K562 (cell line): ENCODE measurements around the gene SLC22A23. TPM values are rescaled to one million over a fixed set of nuclear protein-coding genes. Genes with fewer than 3 reads are reported as not detected.
A peak's percentile ranks its signal among the peaks of the same experiment; 100 is the strongest.

Source experiments
- ATAC-seq: fragments of 200-7000 bp; cut with Tn5 transposase; 3 replicates; pipeline ENCODE4 v1.9.1; 2020; ENCODE audit warnings: moderate library complexity
- BruUV-seq: library from RNA; stranded (reverse); fragments of 400-500 nt; replicated peaks from 2 replicates; lab custom pipeline; 2021; lab: Mats Ljungman, UMichigan
- CTCF ChIA-PET: fragments of 300-600 bp; formaldehyde crosslinking; extraction: SDS; loops from one replicate; lab custom pipeline; 2021; ENCODE audit warnings: low intra/inter-chr PET ratio; lab: Yijun Ruan, JAX
- POLR2A ChIA-PET: fragments of 300-600, 350-650 bp; sonication (Branson Sonifier 250); formaldehyde crosslinking; extraction: SDS; loops from one replicate; lab custom pipeline; 2021; ENCODE audit warnings: antibody characterized with exemption, inconsistent platforms; lab: Yijun Ruan, JAX
- DNase-seq, 4 experiments: peaks; one replicate each; pipeline versions ENCODE4 v3.0.0 to v3.0.0-alpha.2; 2011 to 2018; ENCODE audit warnings: low spot score in 3 of 4, mixed read lengths in 3 of 4; ENCODE audit errors: extremely low read depth in 1 of 4
- FAIRE-seq: peaks from 2 replicates; lab custom pipeline; 2011; peaks lifted over from hg19 to GRCh38; lab: Jason Lieb, UNC
- H2AFZ ChIP-seq: 2 replicates; pipeline ENCODE4 v1.6.0; 2011; ENCODE audit warnings: low read depth, low read length, control low read depth, inconsistent platforms
- H3K27ac ChIP-seq: fragments of 200-600 bp; 3 replicates; pipeline ENCODE4 v1.8.0; 2011; ENCODE audit warnings: low read depth, mild to moderate bottlenecking, control low read depth, inconsistent platforms, low read length, moderate library complexity, mixed read lengths; ENCODE audit errors: extremely low read depth
- H3K27me3 ChIP-seq, 2 experiments: fragments of 300-600 bp in 1 of 2; 2 replicates in 1 of 2; 3 replicates in 1 of 2; pipeline versions ENCODE4 v1.6.0 to v1.8.0; 2011; ENCODE audit warnings: inconsistent platforms in 2 of 2, low read length in 2 of 2, mild to moderate bottlenecking in 1 of 2, mixed read lengths in 1 of 2, moderate library complexity in 1 of 2; ENCODE audit not compliant: control insufficient read depth in 2 of 2, insufficient read depth in 2 of 2
- H3K36me3 ChIP-seq: fragments of 300-600 bp; 3 replicates; pipeline ENCODE4 v1.8.0; 2011; ENCODE audit warnings: mild to moderate bottlenecking, low read length, inconsistent platforms; ENCODE audit not compliant: control insufficient read depth, insufficient read depth
- H3K4me1 ChIP-seq, 2 experiments: fragments of 200-600 bp in 1 of 2; replicated peaks in 1 of 2; 2 replicates in 1 of 2; 3 replicates in 1 of 2; pipeline versions ENCODE4 v1.5.1 to v1.8.0; 2011; ENCODE audit warnings: inconsistent platforms in 2 of 2, low read length in 2 of 2, mild to moderate bottlenecking in 1 of 2, mixed read lengths in 1 of 2, moderate library complexity in 1 of 2; ENCODE audit not compliant: control insufficient read depth in 2 of 2, insufficient read depth in 2 of 2
- H3K4me2 ChIP-seq: 2 replicates; pipeline ENCODE4 v1.6.1; 2011; ENCODE audit warnings: low read length, control low read depth, inconsistent platforms, mixed read lengths; ENCODE audit not compliant: insufficient read depth
- H3K4me3 ChIP-seq: fragments of 200-600 bp; sonication (generic), shearing (Covaris generic); 2 replicates; pipeline ENCODE4 v1.5.1; 2016; ENCODE audit warnings: control low read depth, inconsistent platforms
- H3K79me2 ChIP-seq: fragments of 200-600 bp; 3 replicates; pipeline ENCODE4 v1.8.0; 2011; ENCODE audit warnings: low read length, inconsistent platforms; ENCODE audit not compliant: control insufficient read depth, insufficient read depth
- H3K9ac ChIP-seq, 2 experiments: 2 replicates each; pipeline versions ENCODE4 v1.6.0 to v1.6.1; 2011; ENCODE audit warnings: low read depth in 2 of 2, low read length in 2 of 2, control low read depth in 1 of 2, inconsistent platforms in 1 of 2, mild to moderate bottlenecking in 1 of 2, mixed read lengths in 1 of 2; ENCODE audit not compliant: insufficient read depth in 1 of 2
- H3K9me1 ChIP-seq: one replicate; pipeline ENCODE4 v1.6.0; 2011; ENCODE audit warnings: inconsistent platforms, mild to moderate bottlenecking, low read length, moderate library complexity; ENCODE audit not compliant: control insufficient read depth, insufficient read depth
- H3K9me3 ChIP-seq: replicated peaks from 2 replicates; pipeline ENCODE4 v1.5.1; 2011; ENCODE audit warnings: low read depth, low read length, inconsistent platforms; ENCODE audit not compliant: control insufficient read depth, insufficient read depth
- H4K20me1 ChIP-seq: replicated peaks from 2 replicates; pipeline ENCODE4 v1.6.1; 2011; ENCODE audit warnings: low read length, inconsistent platforms, mixed read lengths; ENCODE audit not compliant: control insufficient read depth, insufficient read depth
- CBFA2T2 ChIP-seq: fragments of 450-650 bp; conservative IDR thresholded peaks from 2 replicates; pipeline ENCODE4 v1.6.1; 2017; ENCODE audit warnings: mild to moderate bottlenecking
- CBFA2T3 ChIP-seq: fragments of 450-650 bp; IDR thresholded peaks from 2 replicates; pipeline ENCODE4 v1.6.1; 2017
- CCAR2 ChIP-seq: fragments of 200-400 bp; formaldehyde crosslinking; IDR thresholded peaks from 2 replicates; pipeline ENCODE4 v1.6.1; 2017; ENCODE audit warnings: mild to moderate bottlenecking, low read depth, low read length
- MAFG ChIP-seq: fragments of 450-650 bp; conservative IDR thresholded peaks from 2 replicates; pipeline ENCODE4 v1.6.1; 2016; ENCODE audit warnings: missing genetic modification characterization, missing compliant biosample characterization
- NFE2 ChIP-seq: IDR thresholded peaks from 2 replicates; pipeline ENCODE4 v1.6.1; 2014; ENCODE audit warnings: antibody characterized with exemption, low read depth
- TCF3 ChIP-seq: sonication (generic); formaldehyde crosslinking; IDR thresholded peaks from 2 replicates; pipeline ENCODE4 v1.4.0; 2020; ENCODE audit warnings: mild to moderate bottlenecking, missing genetic modification reagents
- ZHX1 ChIP-seq: fragments of 150-350 bp; conservative IDR thresholded peaks from 2 replicates; pipeline ENCODE4 v1.6.1; 2014; ENCODE audit warnings: low read length
- ZNF282 ChIP-seq: sonication (generic); formaldehyde crosslinking; IDR thresholded peaks from 2 replicates; pipeline ENCODE4 v1.8.1; 2023; ENCODE audit warnings: missing genetic modification reagents
- WGBS: fragments of 100-300 bp; shearing (Covaris generic); methylation state at CpG from one replicate; pipeline ENCODE4 v1.1.6; 2016; ENCODE audit warnings: low coverage, mixed read lengths; ENCODE audit not compliant: insufficient coverage; ENCODE audit errors: missing lambda C conversion rate; 5-methylcytosine and 5-hydroxymethylcytosine counted together
- in situ Hi-C: fragments of 300-500 bp; cut with MboI; formaldehyde crosslinking; loops from 4 replicates; pipeline ENCODE4 v1.15.0; 2018; ENCODE audit warnings: inconsistent platforms, mixed read lengths
- intact Hi-C: fragments of 100-400 bp; cut with micrococcal nuclease; formaldehyde crosslinking; loops from 2 replicates; pipeline ENCODE4 v1.14.2; 2022
- polyA plus RNA-seq, 8 experiments: library from polyadenylated mRNA; depleted of rRNA in 4 of 8; stranded (reverse) in 5 of 8; unstranded in 3 of 8; fragments of >200 nt; fragmentation: Nextera tagmentation in 2 of 8; fragmentation: Illumina TruSeq in 1 of 8; extraction: Ambion mirVana in 2 of 8; extraction: Trizol in 1 of 8; gene quantifications; 2 replicates each; pipeline versions ENCODE4 v1.2.1 to v1.2.3, GENCODE V29; 2011 to 2014; ENCODE audit warnings: inconsistent platforms in 1 of 8, missing spikeins in 1 of 8
- total RNA-seq, 7 experiments: library from RNA; depleted of rRNA in 6 of 7; stranded (reverse); fragments of >200 nt in 6 of 7; fragmentation: Illumina TruSeq in 2 of 7; extraction: Trizol in 2 of 7; gene quantifications; 2 replicates each; pipeline versions ENCODE4 v1.2.1 to v1.2.3, GENCODE V29; 2011 to 2021; ENCODE audit warnings: low replicate concordance in 1 of 7

SLC22A23 gene
- total and polyA plus RNA-seq, 9 of the 15 experiments (the other 6 are each of a cell fraction or from before 2014, with no cell fraction given) = 0.30 to 8.7 (median 2.5) TPM

GRCh38 chr6:3281631-3282475 is 175.0 kb downstream of the SLC22A23 start:
- Histone ChIP-seq H2AFZ (no peak overlapping the region), H3K36me3 (no peaks in the 10 kb centered on the region), H3K4me2 (no peak overlapping the region), H3K9me1 (no peaks in the 10 kb centered on the region), H4K20me1 (peaks cover 8% of the 10 kb centered on the region; the same call in 1 of the 2 replicates), H3K9me3 (no peaks in the 10 kb centered on the region), H3K79me2 (no peaks in the 10 kb centered on the region), H3K27ac (no peak overlapping the region), H3K9ac (no peak overlapping the region), H3K27me3 (no peaks in the 10 kb centered on the region), H3K4me1 (peaks cover 0 to 30% of the 10 kb centered on the region in 2 experiments; a peak in 2 of 5 replicates), H3K4me3 (no peak overlapping the region)
- intact Hi-C loops = loop anchor here (10.0 kb wide), 2 partner anchors 333 to 693 kb away; no protein-coding TSS in a partner anchor
- WGBS = 72% methylated on average over 13 of the region's 13 CpGs
- DNase-seq (no peak), ATAC-seq (no peak), FAIRE-seq (peak; percentile 15)
- ChIA-PET POLR2A (interaction anchor here (0.6 to 1.4 kb wide), 10 partner anchors 9 to 369 kb away, joined by 3 to 5 read pairs (median 3); no protein-coding TSS in a partner anchor), CTCF (interaction anchor here (0.9 kb wide), 2 partner anchors 449 to 450 kb away, joined by 3 read pairs; no protein-coding TSS in a partner anchor)
- TF ChIP-seq ZNF282 (CRISPR knock-in tag) (no peak), ZHX1 (no peak), CBFA2T3 (peak; percentile 41; the same call in 1 of the 2 replicates), TCF3 (peak; percentile 37), NFE2 (peak; percentile 57; the same call in 1 of the 2 replicates), MAFG (tag) (0 out of 2 replicates have a peak, but pooled peaks have one; percentile 7), CBFA2T2 (0 out of 2 replicates have a peak, but pooled peaks have one; percentile 4), CCAR2 (no peak)
- BruUV-seq = no TSS peak
- in situ Hi-C loops = loop anchor here (10.0 kb wide), 1 partner anchor 313 kb away; no protein-coding TSS in a partner anchor
